HCT116 (cell line): ENCODE results near the gene ZSWIM7.

Experiments used
- CTCF ChIP-seq, 3 experiments: fragments of 200-600 bp in 1 of 3; sonication (generic) in 1 of 3; IDR thresholded peaks in 2 of 3; conservative IDR thresholded peaks in 1 of 3; 2 replicates each; pipeline ENCODE4 v1.5.1; 2012 to 2017; ENCODE audit warnings: low read depth in 2 of 3, low read length in 2 of 3, antibody characterized with exemption in 1 of 3, borderline replicate concordance in 1 of 3, control low read depth in 1 of 3, mild to moderate bottlenecking in 1 of 3, mixed read lengths in 1 of 3, mixed run types in 1 of 3, moderate library complexity in 1 of 3; ENCODE audit not compliant: insufficient read depth in 1 of 3
- EGR1 ChIP-seq: IDR thresholded peaks from 2 replicates; pipeline ENCODE4 v1.6.1; 2012; ENCODE audit warnings: low read depth
- EZH2 ChIP-seq: fragments of 200-600 bp; sonication (generic); IDR thresholded peaks from 2 replicates; pipeline ENCODE4 v1.6.1; 2017; ENCODE audit warnings: antibody characterized with exemption, mixed run types
- POLR2A ChIP-seq: IDR thresholded peaks from 2 replicates; pipeline ENCODE4 v1.7.0; 2011; ENCODE audit warnings: borderline replicate concordance; ENCODE audit not compliant: insufficient read depth, insufficient read length; ENCODE audit errors: extremely low read depth
- POLR2AphosphoS5 ChIP-seq: IDR thresholded peaks from 2 replicates; pipeline ENCODE4 v1.6.1; 2011; ENCODE audit warnings: mild to moderate bottlenecking, low read depth, low read length, moderate library complexity
- SP1 ChIP-seq: IDR thresholded peaks from 2 replicates; pipeline ENCODE4 v1.6.1; 2012; ENCODE audit warnings: low read depth
- YY1 ChIP-seq: IDR thresholded peaks from 2 replicates; pipeline ENCODE4 v1.6.1; 2011; ENCODE audit warnings: low read length, low read depth, moderate library complexity, mild to moderate bottlenecking; ENCODE audit not compliant: insufficient replicate concordance; ENCODE audit errors: extremely low read depth
- ZBTB33 ChIP-seq: IDR thresholded peaks from 2 replicates; pipeline ENCODE4 v1.6.1; 2011; ENCODE audit warnings: mild to moderate bottlenecking, low read length, moderate library complexity; ENCODE audit not compliant: insufficient replicate concordance; ENCODE audit errors: extremely low read depth
- ZNF274 ChIP-seq: fragments of 200-500 bp; sonication (Bioruptor generic); IDR thresholded peaks from 2 replicates; pipeline ENCODE4 v1.6.1; 2014; ENCODE audit warnings: mild to moderate bottlenecking, low read depth, low read length, inconsistent platforms

DNA sequence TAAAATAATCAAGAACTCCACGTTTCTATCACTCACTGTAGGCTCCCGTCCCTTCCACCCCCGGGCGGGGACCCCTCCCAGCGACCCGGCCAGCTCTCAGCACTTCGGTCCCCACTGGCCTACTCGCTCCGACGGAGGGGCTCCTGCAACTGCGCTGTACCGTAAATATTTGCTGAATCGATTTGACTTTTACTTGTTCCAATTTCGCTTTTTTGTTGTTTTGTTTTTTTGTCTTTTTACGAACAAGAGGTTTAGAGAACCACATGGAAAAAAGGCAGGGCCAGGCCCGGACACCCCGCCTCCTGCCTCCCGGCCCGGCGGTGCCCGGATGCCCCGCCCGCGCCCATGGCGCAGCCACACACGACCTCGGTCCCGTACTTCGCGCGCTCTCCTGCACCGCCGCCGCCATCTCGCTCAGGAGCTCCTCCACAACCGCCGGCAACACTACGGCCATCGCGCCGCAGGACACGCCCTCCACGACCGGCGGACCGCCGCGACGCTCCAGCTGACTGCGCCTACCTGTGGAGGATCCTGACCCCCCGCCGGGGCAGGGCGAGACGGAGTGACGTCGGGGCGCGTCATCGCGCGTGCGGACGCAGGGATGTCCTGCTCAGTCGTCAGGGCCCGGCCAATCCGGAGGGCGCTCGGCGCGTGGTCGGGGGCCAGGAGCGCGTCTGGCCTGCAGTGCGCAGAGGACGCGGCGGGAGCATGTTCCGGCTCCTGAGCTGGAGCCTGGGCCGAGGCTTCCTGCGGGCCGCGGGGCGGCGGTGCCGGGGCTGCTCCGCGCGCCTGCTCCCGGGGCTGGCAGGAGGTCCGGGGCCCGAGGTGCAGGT, at the start of gene ZSWIM7, which contains the start of gene TTC19:
- no peak for TF ChIP-seq CTCF (IDR thresholded peaks at IDR 0.05 in 2 of 3, conservative IDR thresholded peaks at IDR 0.05 in 1 of 3; ENCODE audit: borderline replicate concordance in 1 of 3, insufficient read depth in 1 of 3, low read depth in 2 of 3, low read length in 2 of 3)
- peak; percentile 97 for TF ChIP-seq POLR2AphosphoS5
- TF ChIP-seq SP1 = peak; percentile 68; the same call in 1 of the 2 replicates
- TF ChIP-seq ZBTB33 = no peak
- TF ChIP-seq ZNF274 = no peak
- TF ChIP-seq POLR2A = peak; percentile 92
- no peak for TF ChIP-seq EZH2
- TF ChIP-seq YY1 = peak; percentile 83
- 0 out of 2 replicates have a peak, but pooled peaks have one; percentile 23 for TF ChIP-seq EGR1
